Choroid plexus epithelial cell (primary cell): ENCODE measurements around the gene MYO15A.

ENCODE experiments used
- DNase-seq: peaks from one replicate; pipeline ENCODE4 v3.0.0-alpha.2; 2010; ENCODE audit warnings: low read depth
- H3K4me3 ChIP-seq: 2 replicates; pipeline ENCODE4 v1.5.1; 2011; ENCODE audit warnings: low read depth, mild to moderate bottlenecking, control low read depth, low read length, moderate library complexity
- CTCF ChIP-seq: conservative IDR thresholded peaks from 2 replicates; pipeline ENCODE4 v1.5.1; 2011; ENCODE audit warnings: low read depth, mild to moderate bottlenecking, control low read depth, inconsistent platforms, low read length, moderate library complexity

Gene MYO15A

GRCh38 chr17:18176176-18176575 is 67.6 kb downstream of the MYO15A start:
- H3K4me3 ChIP-seq = no peak overlapping the region
- no peak for DNase-seq

GRCh38 chr17:18177133-18177532 is 68.6 kb downstream of the MYO15A start:
- DNase-seq = no peak
- no peak overlapping the region for H3K4me3 ChIP-seq
- no peak for TF ChIP-seq CTCF

More at GRCh38 chr17:18176176-18176575, 67.6 kb downstream of the MYO15A start:
- no peak for TF ChIP-seq CTCF

GRCh38 chr17:18177722-18178121 is 69.2 kb downstream of the MYO15A start:
- no peak overlapping the region for H3K4me3 ChIP-seq
- no peak for DNase-seq
- no peak for TF ChIP-seq CTCF

GRCh38 chr17:18179196-18179595 is 70.6 kb downstream of the MYO15A start:
- DNase-seq = no peak
- no peak for TF ChIP-seq CTCF
- no peak overlapping the region for H3K4me3 ChIP-seq

GRCh38 chr17:18179804-18180203 is 71.2 kb downstream of the MYO15A start:
- no peak for TF ChIP-seq CTCF
- no peak for DNase-seq
- no peak overlapping the region for H3K4me3 ChIP-seq

GRCh38 chr17:18181358-18181757 is 72.8 kb downstream of the MYO15A start:
- no peak for TF ChIP-seq CTCF
- no peak overlapping the region for H3K4me3 ChIP-seq
- no peak for DNase-seq

- no peak for TF ChIP-seq CTCF
- H3K4me3 ChIP-seq = peak overlapping the region; percentile 87
- DNase-seq = no peak
These were observed 73.8 kb downstream of the MYO15A start for GRCh38 chr17:18182110-18182977.
